Tibial nerve (tissue), 4 donors: ENCODE results near the gene TM4SF4.

Experiments
- EP300 ChIP-seq, 2 donors: sonication (generic); formaldehyde crosslinking; IDR thresholded peaks; one replicate each; pipeline ENCODE4 v1.6.1; 2017; ENCODE audit warnings: antibody characterized with exemption in 2 of 2, mild to moderate bottlenecking in 1 of 2
- POLR2A ChIP-seq, 2 donors: fragments of 450-650 bp; IDR thresholded peaks; one replicate each; pipeline ENCODE4 v1.6.1; 2017; ENCODE audit warnings: antibody characterized with exemption in 2 of 2, mild to moderate bottlenecking in 2 of 2, moderate library complexity in 2 of 2
- TF ChIP-seq, protein P1 (sequence below), 5 experiments: fragments of 200-600 bp in 3 of 5; fragments of 450-650 bp in 2 of 5; sonication (generic) in 3 of 5; IDR thresholded peaks; one replicate each; pipeline ENCODE4 v1.5.1; 2016 to 2019; ENCODE audit warnings: antibody characterized with exemption in 5 of 5, mild to moderate bottlenecking in 3 of 5, moderate library complexity in 2 of 5

DNA sequence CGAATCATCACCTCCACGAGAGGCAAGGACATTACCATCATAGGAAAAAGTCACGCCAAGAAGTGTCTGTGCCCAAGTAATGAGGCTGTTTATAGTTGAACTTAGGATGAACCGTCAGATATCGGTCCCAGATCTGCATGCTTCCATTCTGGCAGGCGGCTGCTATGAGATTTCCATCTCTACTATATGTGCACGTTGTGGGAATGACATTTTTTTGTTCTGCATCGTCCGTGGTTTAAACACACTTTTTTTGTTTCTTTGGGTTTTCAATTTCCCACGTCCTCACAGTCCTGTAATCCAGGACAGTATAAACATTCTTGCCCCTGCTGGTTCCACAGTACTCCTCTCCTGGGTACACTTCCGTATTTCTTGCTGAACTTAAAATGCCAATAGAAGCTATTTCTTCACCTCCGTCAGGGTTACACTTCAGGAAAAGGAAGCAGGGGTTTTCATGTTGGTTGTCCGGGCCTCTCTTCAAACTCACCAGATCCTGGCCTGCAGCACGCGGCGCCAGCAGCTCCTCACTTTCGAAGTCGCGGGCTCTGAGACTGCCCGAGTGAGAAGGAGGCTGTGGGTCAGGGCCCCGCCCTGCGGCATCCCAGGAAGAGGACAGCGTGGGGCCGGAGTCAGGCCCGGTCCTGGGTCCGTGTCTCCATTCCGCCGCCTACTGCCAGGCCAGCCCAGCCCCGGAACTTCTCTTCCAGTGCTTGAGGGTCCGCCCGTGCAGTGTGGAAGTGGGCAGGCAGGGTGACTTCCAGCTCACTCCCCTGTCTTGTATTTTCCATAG lies 9.8 kb upstream of the TM4SF4 start:
- TF ChIP-seq, protein P1, sequence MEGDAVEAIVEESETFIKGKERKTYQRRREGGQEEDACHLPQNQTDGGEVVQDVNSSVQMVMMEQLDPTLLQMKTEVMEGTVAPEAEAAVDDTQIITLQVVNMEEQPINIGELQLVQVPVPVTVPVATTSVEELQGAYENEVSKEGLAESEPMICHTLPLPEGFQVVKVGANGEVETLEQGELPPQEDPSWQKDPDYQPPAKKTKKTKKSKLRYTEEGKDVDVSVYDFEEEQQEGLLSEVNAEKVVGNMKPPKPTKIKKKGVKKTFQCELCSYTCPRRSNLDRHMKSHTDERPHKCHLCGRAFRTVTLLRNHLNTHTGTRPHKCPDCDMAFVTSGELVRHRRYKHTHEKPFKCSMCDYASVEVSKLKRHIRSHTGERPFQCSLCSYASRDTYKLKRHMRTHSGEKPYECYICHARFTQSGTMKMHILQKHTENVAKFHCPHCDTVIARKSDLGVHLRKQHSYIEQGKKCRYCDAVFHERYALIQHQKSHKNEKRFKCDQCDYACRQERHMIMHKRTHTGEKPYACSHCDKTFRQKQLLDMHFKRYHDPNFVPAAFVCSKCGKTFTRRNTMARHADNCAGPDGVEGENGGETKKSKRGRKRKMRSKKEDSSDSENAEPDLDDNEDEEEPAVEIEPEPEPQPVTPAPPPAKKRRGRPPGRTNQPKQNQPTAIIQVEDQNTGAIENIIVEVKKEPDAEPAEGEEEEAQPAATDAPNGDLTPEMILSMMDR (IDR thresholded peaks at IDR 0.05): no peak
- TF ChIP-seq POLR2A (IDR thresholded peaks at IDR 0.05): no peak
- no peak for TF ChIP-seq EP300 (IDR thresholded peaks at IDR 0.05)
